Thyroid gland (tissue), 4 donors: ENCODE measurements around the gene SYT9.

Experiments
- CTCF ChIP-seq, 6 experiments: fragments of 200-600 bp in 3 of 6; fragments of 450-650 bp in 3 of 6; sonication (generic) in 3 of 6; IDR thresholded peaks; one replicate each; pipeline ENCODE4 v1.5.1; 2016 to 2019; ENCODE audit warnings: antibody characterized with exemption in 6 of 6, mild to moderate bottlenecking in 2 of 6, inconsistent platforms in 1 of 6, moderate library complexity in 1 of 6
- POLR2A ChIP-seq, 2 donors: fragments of 450-650 bp; IDR thresholded peaks; one replicate each; pipeline ENCODE4 v1.6.1; 2017; ENCODE audit warnings: antibody characterized with exemption in 2 of 2, mild to moderate bottlenecking in 2 of 2, moderate library complexity in 1 of 2

- TF ChIP-seq CTCF (IDR thresholded peaks at IDR 0.05) (no peak), POLR2A (IDR thresholded peaks at IDR 0.05) (no peak)
These were observed 242.5 kb downstream of the SYT9 start for GRCh38 chr11:7494086-7494745.
